ENCODE measurements around the gene CDH26.

CDH26 gene

DNA sequence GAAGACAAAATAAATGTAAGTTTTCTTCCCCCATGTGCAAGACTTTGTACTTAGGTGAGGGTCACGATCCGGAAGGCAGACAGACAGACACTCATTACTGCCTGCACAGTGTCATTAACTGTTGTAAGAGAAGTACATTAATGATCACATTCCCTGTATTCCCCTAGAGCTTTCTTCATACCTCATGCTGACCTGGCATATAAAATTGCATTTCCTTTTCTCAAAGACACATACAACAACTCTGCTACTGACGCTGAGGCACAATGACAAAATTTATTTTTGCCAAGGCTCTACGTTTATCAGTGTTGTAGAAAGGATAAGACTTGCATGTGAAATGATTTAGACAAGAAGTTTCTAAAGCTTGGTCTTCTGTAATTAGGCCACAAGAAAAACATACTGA, 21.8 kb upstream of the CDH26 start:
- DNase-seq (ENCODE audit: low read depth): no peak
- TF ChIP-seq, protein P1, sequence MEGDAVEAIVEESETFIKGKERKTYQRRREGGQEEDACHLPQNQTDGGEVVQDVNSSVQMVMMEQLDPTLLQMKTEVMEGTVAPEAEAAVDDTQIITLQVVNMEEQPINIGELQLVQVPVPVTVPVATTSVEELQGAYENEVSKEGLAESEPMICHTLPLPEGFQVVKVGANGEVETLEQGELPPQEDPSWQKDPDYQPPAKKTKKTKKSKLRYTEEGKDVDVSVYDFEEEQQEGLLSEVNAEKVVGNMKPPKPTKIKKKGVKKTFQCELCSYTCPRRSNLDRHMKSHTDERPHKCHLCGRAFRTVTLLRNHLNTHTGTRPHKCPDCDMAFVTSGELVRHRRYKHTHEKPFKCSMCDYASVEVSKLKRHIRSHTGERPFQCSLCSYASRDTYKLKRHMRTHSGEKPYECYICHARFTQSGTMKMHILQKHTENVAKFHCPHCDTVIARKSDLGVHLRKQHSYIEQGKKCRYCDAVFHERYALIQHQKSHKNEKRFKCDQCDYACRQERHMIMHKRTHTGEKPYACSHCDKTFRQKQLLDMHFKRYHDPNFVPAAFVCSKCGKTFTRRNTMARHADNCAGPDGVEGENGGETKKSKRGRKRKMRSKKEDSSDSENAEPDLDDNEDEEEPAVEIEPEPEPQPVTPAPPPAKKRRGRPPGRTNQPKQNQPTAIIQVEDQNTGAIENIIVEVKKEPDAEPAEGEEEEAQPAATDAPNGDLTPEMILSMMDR (IDR thresholded peaks at IDR 0.05; ENCODE audit: low read length, missing control alignments): no peak
- no peak overlapping the region for H3K4me3 ChIP-seq (replicated peaks; ENCODE audit: low read depth, low read length)

DNA sequence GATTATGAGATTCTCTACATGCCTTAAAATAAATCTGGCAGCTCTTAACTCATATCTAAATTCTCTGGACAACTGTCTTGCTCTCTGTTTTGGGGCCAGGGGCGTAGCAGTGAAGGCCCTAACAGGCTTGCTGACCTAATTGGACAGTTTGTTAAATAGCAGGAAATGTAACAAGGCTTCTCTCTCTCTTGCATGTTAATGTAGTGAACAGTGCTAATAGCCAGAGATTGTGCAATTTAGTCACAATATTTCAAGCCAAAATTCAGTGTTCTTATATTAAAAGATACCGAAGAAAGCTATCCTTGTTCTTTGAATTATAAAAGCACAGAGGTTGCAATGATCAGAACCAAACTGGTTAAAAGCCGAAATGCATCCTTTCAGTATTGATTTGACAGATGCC, 21.1 kb upstream of the CDH26 start:
- TF ChIP-seq, protein P1 (IDR thresholded peaks at IDR 0.05; ENCODE audit: low read length, missing control alignments): no peak
- no peak for DNase-seq (ENCODE audit: low read depth)
- no peak overlapping the region for H3K4me3 ChIP-seq (replicated peaks; ENCODE audit: low read depth, low read length)

DNA sequence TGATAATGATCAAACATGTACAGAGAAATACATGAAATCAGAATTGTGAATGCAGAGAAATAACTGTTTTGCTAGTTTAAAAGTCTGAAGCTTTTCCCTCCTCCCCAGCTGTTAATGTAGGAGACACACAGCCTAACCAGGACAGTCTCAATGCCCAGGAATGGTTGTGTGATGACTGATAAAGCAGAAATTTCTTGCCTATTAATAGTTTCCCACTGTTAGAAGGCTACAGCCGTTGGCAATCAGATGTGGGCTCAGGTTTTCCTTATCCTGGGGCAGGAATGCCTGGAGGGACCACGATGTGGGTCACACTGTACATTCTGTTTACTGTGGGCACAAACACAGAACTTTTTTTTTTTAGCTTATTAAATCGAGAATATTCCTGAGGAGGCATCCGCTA, 20.0 kb upstream of the CDH26 start:
- DNase-seq (ENCODE audit: low read depth): peak; percentile 18
- TF ChIP-seq, protein P1 (IDR thresholded peaks at IDR 0.05; ENCODE audit: low read length, missing control alignments): no peak
- no peak overlapping the region for H3K4me3 ChIP-seq (replicated peaks; ENCODE audit: low read depth, low read length)

DNA sequence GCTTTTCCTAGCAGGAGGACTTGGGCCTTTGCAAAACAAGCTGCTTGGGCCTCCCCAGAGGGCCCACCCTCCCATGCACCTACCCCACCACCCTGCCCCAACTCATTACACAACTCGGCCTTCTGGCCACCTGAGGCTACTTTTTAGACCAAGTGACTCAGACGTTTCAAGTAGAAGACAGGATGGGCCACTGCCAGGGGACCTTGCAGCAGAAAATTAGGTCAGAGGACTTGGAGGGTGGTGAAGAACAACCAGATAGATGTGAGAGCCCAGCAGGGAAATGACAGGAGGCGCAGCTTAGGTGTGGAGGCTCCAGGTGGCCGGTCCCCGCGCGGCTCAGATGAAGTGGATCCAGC, 19.5 kb upstream of the CDH26 start:
- no peak overlapping the region for H3K4me3 ChIP-seq (replicated peaks; ENCODE audit: low read depth, low read length)
- TF ChIP-seq, protein P1 (IDR thresholded peaks at IDR 0.05; ENCODE audit: low read length, missing control alignments): no peak
- DNase-seq (ENCODE audit: low read depth): no peak

DNA sequence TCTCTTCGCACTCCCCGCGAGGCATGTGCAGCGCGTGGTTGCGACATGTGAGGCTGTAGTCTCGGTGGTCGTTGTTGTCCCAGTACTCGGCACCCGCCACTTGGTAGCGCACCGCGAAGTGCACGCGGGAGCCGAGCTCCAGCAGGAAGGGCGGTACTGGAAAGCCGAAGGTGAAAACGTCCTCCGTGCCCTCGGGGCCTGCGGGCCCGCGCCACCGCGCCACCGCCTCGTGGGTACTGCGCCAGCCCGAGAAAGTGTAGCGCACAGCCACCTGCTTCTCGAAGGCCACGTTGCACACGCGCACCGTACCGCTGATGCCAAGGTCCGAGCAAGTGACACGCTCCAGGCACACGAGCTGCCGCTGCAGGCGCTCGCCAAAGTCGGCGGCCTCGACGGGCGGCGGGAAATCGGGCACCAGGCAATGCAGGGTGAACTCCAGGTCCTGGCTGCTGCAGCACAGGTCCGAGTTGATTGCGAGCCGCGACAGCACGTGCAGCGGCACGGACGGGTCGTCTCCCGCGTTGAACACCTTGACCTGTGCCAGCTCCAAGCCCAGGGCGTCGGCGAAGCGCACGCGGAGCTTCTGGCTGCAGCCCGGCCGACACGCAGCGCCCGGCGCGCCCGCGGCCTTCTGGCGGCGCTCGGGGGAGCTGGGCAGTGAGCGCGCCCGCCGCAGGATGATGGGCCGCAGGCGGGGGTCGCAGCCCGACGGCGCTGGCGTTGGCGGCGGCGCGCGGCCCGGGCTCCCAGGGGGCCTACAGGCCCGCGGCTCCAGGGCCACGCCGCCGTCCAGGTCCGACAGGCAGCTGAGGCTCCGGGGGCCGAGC, 19.0 kb upstream of the CDH26 start:
- DNase-seq (ENCODE audit: low read depth): peak; percentile 21
- peak overlapping the region; percentile 89 for H3K4me3 ChIP-seq (replicated peaks; ENCODE audit: low read depth, low read length)
- TF ChIP-seq, protein P1 (IDR thresholded peaks at IDR 0.05; ENCODE audit: low read length, missing control alignments): no peak

DNA sequence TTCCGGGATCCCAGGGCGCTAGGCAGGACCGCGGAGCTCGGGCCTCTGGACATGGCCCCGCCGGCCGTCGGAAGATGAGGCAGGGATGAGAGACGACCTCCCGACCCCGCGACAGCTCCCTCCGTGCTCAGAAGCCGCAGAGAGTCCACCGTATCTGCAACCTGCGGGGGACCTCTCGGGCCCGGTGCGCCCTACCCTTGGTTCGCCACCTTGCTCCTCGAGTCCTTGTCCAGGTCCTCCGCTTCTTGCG, 18.4 kb upstream of the CDH26 start:
- TF ChIP-seq, protein P1 (IDR thresholded peaks at IDR 0.05; ENCODE audit: low read length, missing control alignments): no peak
- no peak for DNase-seq (ENCODE audit: low read depth)
- H3K4me3 ChIP-seq (replicated peaks; ENCODE audit: low read depth, low read length): peak overlapping the region; percentile 89

Data from fibroblast of pulmonary artery (primary cell).